ENCODE measurements around the gene WDR86. TPM values are rescaled to one million over a fixed set of nuclear protein-coding genes. Genes with fewer than 3 reads are reported as not detected.

The WDR86 gene
- total RNA-seq, 1 experiment from 2014 or later, result 0.86 TPM

DNA sequence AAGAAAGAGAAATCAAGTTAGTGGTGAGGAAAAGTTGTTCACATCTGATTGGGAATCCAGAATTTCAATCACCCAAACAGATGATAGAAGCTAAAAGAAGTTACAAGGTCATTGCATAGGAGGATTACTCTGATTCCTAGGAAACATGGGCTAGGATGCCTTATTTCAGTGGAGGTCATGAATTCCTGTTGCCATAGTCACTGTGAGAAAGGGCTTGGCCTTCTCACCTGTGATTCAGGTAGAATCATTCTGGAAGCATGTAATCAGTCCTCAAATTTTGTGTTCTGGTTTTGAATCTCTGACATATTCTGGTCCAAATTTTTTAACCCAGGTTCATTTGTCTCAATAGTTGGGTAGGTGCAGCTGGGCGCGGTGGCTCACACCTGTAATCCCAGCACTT, 72.5 kb downstream of the WDR86 start:
- no peak for DNase-seq (ENCODE audit: low spot score)
- ChIA-PET CTCF (no interaction called here), POLR2A (ENCODE audit: low non-redundant PET) (no interaction called here)
- Histone ChIP-seq H3K27ac (ENCODE audit: low read depth, low read length, poor library complexity, severe bottlenecking) (no peak overlapping the region), H3K4me1 (ENCODE audit: insufficient read depth, low read length, poor library complexity, severe bottlenecking) (no peaks in the 10 kb centered on the region), H3K36me3 (ENCODE audit: insufficient read depth, low read length, poor library complexity, severe bottlenecking) (no peaks in the 10 kb centered on the region), H3K27me3 (replicated peaks; ENCODE audit: insufficient read depth, low read depth, low read length, poor library complexity) (no peaks in the 10 kb centered on the region), H3K9me3 (ENCODE audit: low read depth, low read length, poor library complexity, severe bottlenecking) (no peaks in the 10 kb centered on the region), H3K4me3 (ENCODE audit: low read depth, low read length, poor library complexity, severe bottlenecking) (no peak overlapping the region)
- intact Hi-C loops (cut with micrococcal nuclease; ENCODE audit: unreplicated experiment), result no loop called here
- TF ChIP-seq, protein P1, sequence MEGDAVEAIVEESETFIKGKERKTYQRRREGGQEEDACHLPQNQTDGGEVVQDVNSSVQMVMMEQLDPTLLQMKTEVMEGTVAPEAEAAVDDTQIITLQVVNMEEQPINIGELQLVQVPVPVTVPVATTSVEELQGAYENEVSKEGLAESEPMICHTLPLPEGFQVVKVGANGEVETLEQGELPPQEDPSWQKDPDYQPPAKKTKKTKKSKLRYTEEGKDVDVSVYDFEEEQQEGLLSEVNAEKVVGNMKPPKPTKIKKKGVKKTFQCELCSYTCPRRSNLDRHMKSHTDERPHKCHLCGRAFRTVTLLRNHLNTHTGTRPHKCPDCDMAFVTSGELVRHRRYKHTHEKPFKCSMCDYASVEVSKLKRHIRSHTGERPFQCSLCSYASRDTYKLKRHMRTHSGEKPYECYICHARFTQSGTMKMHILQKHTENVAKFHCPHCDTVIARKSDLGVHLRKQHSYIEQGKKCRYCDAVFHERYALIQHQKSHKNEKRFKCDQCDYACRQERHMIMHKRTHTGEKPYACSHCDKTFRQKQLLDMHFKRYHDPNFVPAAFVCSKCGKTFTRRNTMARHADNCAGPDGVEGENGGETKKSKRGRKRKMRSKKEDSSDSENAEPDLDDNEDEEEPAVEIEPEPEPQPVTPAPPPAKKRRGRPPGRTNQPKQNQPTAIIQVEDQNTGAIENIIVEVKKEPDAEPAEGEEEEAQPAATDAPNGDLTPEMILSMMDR (conservative IDR thresholded peaks at IDR 0.05; ENCODE audit: low read depth, low read length), result no peak
- TF ChIP-seq EZH2 (IDR thresholded peaks at IDR 0.05; ENCODE audit: borderline replicate concordance, low read depth, low read length, poor library complexity, severe bottlenecking), result no peak
- BruUV-seq (replicated peaks), result no TSS peak

DNA sequence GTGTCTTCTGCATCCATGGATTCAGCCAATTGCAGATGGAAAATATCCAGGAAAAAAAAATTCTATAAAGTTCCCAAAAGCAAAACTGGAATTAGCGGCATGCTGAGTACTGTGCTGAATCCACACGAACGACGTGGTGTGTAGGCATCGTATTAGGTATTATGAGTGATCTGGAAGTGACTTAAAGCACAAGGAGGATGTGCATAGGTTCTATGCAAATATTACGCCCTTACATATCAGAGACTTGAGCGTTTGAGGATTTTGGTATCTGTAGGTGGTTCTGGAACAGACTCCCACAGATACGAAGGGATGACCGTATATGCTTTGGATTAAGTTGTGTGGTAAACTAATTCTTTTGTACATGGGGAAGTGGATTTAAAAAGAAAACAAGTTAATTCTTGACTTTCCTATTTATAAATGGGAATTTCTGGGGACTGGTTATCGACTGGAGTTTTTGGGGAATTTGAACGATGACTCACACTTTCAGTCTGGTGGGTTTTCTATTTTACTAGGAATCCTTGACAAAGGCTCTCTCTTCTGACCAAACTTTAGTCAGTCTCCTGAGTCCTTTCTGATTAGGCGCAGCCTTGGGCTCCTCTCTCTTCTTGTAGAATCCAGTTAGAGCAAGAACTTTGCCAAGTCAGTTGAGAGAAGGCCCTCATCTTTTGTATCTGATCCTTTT, 73.7 kb downstream of the WDR86 start:
- CTCF ChIA-PET, result no interaction called here
- no peak for DNase-seq (ENCODE audit: low spot score)

DNA sequence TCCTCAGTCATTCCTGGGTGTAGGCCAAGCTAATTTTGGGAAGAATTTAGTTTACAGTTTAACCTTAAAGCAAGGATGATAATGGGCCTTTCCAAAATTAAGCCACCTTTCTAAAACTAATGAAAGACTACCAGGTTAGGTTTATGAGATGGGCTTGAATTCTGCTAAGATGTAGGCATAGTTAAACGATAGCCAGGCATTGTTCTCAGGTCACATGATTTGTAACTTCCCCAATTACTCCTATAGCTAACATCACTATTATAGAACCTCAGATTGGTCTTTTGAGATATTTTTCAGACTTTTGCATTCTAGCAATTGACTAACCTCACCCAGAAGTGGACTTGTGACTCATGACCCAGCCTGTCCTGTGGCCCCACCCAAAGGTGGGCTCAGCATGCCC, 75.2 kb downstream of the WDR86 start:
- Histone ChIP-seq H3K36me3 (ENCODE audit: insufficient read depth, low read length, poor library complexity, severe bottlenecking) (no peaks in the 10 kb centered on the region), H3K27me3 (replicated peaks; ENCODE audit: insufficient read depth, low read depth, low read length, poor library complexity) (no peaks in the 10 kb centered on the region), H3K4me1 (ENCODE audit: insufficient read depth, low read length, poor library complexity, severe bottlenecking) (no peaks in the 10 kb centered on the region), H3K4me3 (ENCODE audit: low read depth, low read length, poor library complexity, severe bottlenecking) (no peak overlapping the region), H3K9me3 (ENCODE audit: low read depth, low read length, poor library complexity, severe bottlenecking) (no peaks in the 10 kb centered on the region), H3K27ac (ENCODE audit: low read depth, low read length, poor library complexity, severe bottlenecking) (no peak overlapping the region)
- TF ChIP-seq EZH2 (IDR thresholded peaks at IDR 0.05; ENCODE audit: borderline replicate concordance, low read depth, low read length, poor library complexity, severe bottlenecking), result no peak
- TF ChIP-seq, protein P1 (conservative IDR thresholded peaks at IDR 0.05; ENCODE audit: low read depth, low read length), result no peak
- ChIA-PET POLR2A (ENCODE audit: low non-redundant PET) (no interaction called here), CTCF (no interaction called here)
- no peak for DNase-seq (ENCODE audit: low spot score)
- no TSS peak for BruUV-seq (replicated peaks)
- intact Hi-C loops (cut with micrococcal nuclease; ENCODE audit: unreplicated experiment), result no loop called here

More for the DNA sequence above, 73.7 kb downstream of the WDR86 start:
- Histone ChIP-seq H3K9me3 (ENCODE audit: low read depth, low read length, poor library complexity, severe bottlenecking) (no peaks in the 10 kb centered on the region), H3K4me3 (ENCODE audit: low read depth, low read length, poor library complexity, severe bottlenecking) (no peak overlapping the region), H3K4me1 (ENCODE audit: insufficient read depth, low read length, poor library complexity, severe bottlenecking) (no peaks in the 10 kb centered on the region), H3K27ac (ENCODE audit: low read depth, low read length, poor library complexity, severe bottlenecking) (no peak overlapping the region), H3K36me3 (ENCODE audit: insufficient read depth, low read length, poor library complexity, severe bottlenecking) (no peaks in the 10 kb centered on the region), H3K27me3 (replicated peaks; ENCODE audit: insufficient read depth, low read depth, low read length, poor library complexity) (no peaks in the 10 kb centered on the region)
- TF ChIP-seq, protein P1 (conservative IDR thresholded peaks at IDR 0.05; ENCODE audit: low read depth, low read length), result no peak
- no peak for TF ChIP-seq EZH2 (IDR thresholded peaks at IDR 0.05; ENCODE audit: borderline replicate concordance, low read depth, low read length, poor library complexity, severe bottlenecking)
- intact Hi-C loops (cut with micrococcal nuclease; ENCODE audit: unreplicated experiment), result no loop called here
- no TSS peak for BruUV-seq (replicated peaks)
- POLR2A ChIA-PET (ENCODE audit: low non-redundant PET), result no interaction called here

Small RNA genes lying within 50 kb of the gene (microRNA-seq; reads per million reads assigned to microRNA genes)
- gene MIR3907, result not detected

Other genes with a start within 250 kb of the WDR86 start
- not detected in 2 replicates for gene GBX1, start 242.3 kb downstream of the WDR86 start, total RNA-seq (2021)
- gene ASB10, start 222.8 kb downstream of the WDR86 start, total RNA-seq (2021), result not detected in 2 replicates
- gene H2BK1, start 199.6 kb downstream of the WDR86 start, total RNA-seq (2021), result not detected in 2 replicates
- 65.5 and 69.0 TPM in 2 replicates for gene ABCF2, start 182.8 kb downstream of the WDR86 start, total RNA-seq (2021)
- gene CHPF2, start 177.6 kb downstream of the WDR86 start, total RNA-seq (2021), result 22.5 and 27.1 TPM in 2 replicates
- 44.8 and 52.1 TPM in 2 replicates for gene SMARCD3, start 161.3 kb downstream of the WDR86 start, total RNA-seq (2021)
- 36.9 and 39.4 TPM in 2 replicates for gene NUB1, start 68.2 kb downstream of the WDR86 start, total RNA-seq (2021)
- gene CRYGN, start 30.1 kb upstream of the WDR86 start, total RNA-seq (2021), result 0.13 TPM in 2 replicates
- gene RHEB, start 109.9 kb upstream of the WDR86 start, total RNA-seq (2021), result 127 and 136 TPM in 2 replicates

All from A673 (cell line).